IPS DF 4.7 (cell line): Measurements from ENCODE around the gene PLIN5.

ENCODE experiments used
- DNase-seq: peaks from one replicate; pipeline ENCODE4 v3.0.0-alpha.2; 2013; ENCODE audit warnings: low spot score; ENCODE audit errors: extremely low read depth

The PLIN5 gene

DNA sequence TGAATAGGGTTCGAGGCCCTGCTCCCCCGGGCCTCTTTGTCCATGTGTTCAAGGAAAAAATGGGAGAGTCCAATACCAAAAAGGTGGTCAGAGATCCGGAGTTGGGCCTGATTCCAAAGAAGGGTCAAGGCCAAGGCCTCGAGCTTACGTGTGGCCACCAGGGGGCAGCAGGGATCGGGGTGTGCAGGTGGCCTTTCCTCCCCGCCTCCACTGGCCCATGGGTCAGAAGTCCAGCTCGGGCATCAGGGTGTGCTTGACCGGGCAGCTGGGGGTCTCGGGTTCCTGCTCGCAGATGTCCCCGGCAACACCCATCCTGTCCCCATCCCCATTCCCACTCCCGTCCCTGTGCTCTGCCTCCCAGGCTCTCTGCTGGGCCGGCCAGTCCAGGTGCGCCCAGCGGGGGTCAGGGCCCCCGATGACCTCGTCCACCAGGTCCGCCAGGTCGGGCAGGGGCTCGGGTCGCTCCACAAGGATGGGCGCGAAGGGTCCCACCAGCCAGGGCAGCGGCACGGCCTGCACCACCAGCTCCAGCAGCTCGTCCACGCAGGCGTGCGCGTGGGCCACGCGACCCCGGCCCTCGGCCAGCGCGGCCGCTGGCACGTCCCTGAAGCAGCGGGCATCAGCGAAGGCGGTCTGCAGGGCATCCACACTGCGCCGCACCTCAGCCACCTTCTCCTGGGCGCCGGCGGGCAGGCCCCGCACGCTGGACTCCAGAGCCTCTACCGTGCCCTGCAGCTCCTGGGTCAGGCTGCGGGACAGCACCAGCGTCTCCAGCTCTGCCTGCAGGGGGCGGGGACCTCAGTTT is 11.5 kb downstream of the PLIN5 start:
- DNase-seq: no peak

DNA sequence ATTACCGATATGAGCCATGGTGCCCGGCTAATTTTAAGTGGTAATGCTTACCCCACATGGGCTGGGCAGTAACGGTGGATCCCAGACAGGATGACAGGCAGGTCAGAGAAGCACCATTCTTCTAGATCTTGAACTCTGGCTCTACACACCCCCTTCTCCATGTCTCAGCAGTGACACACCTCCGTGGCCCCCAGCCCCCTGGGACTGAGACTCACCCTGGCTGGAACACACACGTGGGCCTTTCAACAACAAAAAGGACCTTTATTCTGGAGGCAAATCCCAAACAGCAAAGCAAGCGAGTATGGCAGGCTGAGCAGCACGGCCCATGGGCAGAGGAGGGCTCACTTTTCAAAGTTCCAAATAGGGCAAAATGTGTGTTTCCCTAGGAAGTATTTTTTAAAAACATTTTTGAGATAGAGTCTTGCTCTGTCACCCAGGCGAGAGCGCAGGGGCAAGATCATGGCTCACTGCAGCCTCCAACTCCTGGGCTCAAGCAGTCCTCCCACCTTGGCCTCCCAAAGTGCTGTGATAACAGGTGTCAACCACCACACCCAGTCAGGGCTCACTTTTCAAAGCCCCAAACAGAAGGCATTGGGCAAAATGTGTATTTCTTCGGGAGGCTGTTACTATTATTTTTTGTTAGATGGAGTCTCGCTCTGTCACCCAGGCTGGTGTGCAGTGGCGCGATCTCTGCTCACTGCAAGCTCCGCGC is 12.6 kb downstream of the PLIN5 start:
- no peak for DNase-seq

DNA sequence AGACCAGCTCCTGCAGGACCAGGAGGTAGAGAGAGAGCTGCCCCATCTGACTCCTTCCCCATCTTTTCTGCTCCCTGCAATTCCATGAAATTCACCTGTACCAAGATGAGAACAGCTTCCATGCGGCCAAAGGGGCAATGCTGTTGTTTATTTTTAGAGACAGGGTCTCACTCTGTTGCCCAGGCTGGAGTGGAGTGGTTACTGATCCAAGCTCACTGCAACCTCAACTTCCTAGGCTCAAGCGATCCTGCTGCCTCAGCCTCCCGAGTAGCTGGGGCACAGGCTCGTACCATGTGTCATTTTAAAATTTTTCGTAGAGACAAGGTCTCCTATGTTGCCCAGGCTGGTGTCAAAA is 13.2 kb downstream of the PLIN5 start:
- DNase-seq: no peak

DNA sequence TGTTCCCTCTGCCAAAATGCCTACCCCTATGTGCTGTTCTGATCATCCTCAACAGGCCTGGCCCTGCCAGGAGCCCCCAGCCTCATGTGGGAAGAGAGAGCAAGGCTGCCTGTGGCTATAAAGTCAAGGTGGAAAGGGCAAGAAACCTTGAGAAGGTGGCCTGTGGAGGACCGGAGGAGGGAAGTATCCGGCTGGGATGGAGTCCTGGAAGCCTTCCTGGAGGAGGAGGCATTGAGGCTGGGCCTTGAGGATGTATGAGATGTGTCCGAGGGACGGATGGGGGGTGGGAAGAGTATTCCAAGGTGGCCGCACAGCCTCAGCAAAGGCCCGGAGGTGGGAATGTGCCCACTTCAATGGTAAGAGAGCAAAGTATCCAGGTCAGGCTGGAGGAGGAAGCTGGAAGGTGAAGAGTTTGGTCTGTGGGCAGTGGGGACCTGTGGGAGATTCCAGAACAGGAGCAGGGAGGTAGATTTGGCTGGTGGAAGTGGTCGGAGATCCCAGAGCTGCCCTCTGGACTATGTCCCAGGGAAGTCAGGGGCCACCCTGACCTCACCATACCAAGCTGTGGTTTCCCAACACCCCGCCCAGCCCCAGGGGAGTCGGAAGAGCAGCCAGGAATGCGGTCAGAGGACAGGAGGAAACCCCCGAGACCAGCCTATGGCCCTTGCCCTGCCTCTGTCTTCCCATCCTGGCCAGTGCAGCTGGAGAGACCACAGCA is 13.7 kb downstream of the PLIN5 start:
- DNase-seq: no peak

DNA sequence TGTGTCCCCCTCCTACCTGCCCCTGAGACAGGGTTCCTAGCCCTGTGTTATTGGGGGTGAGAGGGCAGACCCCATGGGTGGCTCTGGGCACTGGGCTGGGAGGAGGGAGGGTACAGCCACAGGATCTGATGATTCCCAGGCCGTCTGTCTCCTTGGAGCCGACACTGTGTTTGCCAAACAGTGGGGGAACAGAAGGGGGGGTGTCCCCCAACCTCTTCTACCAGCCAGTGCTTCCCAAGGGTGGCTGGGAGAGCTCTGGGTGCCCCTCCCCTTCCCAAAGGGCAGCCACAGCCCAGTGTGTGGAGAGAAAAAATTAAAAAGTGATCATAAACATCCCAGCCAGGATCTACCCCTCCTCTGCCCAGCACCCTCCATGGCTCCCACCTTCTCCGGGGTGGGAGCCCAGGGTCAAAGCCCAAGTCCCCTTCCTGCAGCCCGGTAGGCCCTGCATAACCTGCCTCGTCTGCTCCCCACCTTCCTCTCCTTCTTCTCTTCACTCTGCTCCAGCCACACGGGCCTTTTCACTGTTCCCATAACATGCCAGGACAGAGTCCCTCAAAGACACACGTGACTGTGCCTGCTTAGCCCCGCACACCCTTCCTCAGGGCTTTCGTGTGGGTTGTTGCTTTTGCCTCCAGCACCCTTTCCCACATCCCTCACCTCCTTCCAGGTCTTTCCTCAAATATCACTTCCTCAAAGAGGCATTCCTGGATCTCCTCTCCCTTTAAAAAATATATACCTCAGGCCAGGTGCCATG is 15.3 kb downstream of the PLIN5 start:
- DNase-seq: no peak

DNA sequence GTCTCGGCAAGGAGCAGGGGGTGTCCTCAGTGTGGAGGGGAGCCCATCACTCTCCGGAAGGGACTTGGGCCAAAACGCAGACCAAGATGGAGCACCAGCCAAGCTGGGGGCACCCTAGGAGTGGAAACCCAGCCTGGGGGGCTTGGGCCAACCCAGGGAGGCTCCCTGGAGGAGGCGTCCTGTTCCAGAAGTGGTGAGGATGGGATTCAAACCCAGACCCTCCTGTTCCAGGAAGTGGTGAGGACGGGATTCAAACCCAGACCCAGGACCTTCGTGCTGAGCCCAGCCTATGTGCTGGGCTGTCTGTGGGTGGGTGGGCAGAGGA is 15.9 kb downstream of the PLIN5 start:
- no peak for DNase-seq

DNA sequence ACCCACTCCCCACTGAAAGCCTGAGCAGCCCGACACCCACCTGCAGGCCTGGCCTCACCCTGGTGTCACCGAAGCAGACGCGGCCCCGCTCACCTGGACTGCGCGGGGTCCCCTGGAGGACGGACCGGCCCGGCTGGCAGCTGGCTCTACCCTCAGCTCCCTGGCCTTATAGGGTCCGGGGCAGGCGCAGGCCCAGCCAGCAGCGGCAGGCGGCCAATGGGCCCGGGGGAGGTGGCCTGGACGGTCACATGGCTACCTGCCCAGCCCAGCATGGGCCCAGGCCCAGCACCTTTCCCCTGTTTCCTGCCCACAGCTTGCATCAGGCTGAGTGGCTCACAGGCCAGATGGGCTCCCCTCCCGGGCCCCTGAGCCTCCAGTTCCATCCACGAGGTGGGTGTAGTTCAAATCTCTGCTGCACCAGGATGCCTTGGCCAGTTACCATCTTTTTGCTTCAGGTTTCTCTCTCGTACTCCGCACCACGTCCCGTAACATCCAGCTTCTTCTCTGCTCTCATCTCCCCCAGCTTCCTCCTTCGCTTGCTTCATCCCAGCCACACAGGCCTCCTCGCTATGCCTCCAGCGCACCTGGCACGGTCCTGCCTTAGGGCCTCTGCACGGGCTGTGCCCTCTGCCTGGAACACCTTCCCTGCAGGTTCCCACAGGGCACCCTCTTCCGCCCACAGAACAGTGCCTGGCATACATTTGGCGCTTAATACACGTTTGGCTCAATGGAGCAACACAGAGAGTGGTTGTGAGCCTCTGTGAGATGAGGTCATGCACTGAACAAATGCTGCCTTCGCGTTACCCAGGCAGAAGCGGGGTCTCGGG is 16.5 kb downstream of the PLIN5 start, which contains the start of gene PLIN4:
Gene PLIN4 (minus strand): TSS at position 142 of the 827 bp plus-strand sequence. CDS start 214 bp downstream, outside the sequence.
- DNase-seq: no peak

DNA sequence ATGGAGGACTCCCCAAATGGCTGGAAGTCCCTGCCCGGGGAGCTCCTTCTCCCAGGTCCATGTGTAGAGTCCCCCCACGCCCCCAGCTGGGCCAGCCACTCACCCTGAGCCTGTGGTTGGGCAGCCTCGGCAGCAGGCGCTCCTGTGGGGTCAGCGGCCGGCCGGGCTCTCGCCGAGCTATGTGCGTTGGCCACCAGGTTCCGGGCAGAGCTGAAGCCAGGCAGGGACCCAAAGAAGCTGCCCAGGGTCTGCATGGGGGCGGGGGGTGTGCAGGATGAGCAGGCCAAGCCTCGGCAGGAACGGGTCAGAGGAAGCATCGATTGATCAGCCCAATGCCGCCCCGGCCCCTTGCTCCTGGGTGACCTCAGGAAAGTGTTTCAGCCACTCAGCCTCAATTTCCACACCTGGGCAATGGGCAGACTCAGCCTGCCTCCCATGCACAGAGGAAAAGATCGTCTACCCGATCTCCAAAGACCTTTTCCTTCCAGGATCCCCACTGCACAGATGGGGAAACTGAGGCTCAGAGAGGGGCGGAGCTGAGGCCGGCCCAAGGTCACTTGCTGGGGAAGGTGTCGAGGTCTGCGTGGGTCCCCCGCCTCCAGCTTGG is 17.5 kb downstream of the PLIN5 start:
- DNase-seq: no peak

DNA sequence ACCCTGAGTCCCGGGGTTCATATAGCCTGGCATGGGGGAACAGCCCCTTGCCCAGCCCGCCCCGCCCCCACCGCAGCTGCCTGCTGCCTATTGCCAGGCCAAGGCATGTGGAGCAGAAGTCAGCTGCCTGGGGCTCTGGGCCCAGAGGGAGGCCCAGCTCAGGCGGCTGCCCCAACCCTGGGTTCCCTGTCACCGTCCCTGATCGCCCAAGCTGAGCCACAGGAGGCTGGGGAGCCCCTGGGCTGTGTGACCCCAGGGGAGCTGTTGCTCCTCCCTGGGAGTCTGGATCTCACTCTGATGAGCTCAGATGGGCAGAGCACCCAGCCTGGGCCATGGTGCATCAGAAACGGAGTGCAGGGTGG is 18.1 kb downstream of the PLIN5 start:
- no peak for DNase-seq

DNA sequence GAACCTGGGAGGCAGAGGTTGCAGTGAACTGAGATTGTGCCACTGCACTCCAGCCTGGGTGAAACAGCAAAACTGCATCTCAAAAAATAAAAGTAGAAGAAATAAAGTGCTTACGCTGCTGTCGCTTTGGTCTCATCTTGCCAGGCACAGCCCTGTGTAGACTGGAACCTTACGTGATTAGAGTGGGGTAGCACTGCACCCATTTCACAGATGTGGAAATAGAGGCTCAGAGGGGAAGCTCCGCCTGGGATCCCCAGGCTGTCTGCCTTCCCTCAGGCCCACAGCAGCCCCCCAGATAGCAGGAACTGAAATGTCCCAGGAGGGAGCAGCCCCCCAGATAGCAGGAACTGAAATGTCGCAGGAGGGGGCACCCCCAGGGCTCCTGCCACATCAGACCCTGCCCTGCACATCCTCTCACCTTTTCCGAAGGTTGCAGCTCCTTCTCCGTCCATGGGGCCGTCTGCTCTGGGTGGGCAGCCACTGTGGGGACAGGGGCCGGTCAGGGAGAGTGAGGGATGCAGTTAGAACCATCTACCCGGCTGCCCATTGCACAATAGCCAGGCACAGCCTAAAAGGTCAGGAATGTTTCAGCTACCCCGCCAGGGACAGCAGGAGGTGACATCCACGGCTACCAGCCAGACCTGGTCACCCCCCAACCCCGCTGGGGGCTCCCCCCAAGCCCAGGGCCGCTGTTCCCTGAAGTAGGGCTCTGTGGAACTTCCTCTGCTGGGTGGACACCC is 18.7 kb downstream of the PLIN5 start:
- DNase-seq: no peak

DNA sequence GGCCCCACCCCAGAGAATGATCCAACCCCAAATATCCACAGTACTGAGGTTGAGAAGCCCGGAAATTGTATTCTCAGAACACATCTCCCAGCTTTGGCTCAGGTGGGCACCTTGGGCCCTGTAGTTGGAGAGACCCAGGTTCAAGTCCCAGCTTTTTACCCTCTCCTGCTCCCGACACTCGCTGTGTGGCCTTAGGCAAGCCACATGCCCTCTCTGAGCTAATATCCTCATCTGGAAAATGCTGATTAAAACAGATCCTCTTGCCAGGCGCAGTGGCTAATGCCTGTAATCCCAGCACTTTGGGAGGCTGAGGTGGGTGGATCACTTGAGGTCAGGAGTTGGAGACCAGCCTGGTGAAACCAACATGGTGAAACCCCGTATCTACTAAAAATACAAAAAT is 19.3 kb downstream of the PLIN5 start:
- DNase-seq: no peak

DNA sequence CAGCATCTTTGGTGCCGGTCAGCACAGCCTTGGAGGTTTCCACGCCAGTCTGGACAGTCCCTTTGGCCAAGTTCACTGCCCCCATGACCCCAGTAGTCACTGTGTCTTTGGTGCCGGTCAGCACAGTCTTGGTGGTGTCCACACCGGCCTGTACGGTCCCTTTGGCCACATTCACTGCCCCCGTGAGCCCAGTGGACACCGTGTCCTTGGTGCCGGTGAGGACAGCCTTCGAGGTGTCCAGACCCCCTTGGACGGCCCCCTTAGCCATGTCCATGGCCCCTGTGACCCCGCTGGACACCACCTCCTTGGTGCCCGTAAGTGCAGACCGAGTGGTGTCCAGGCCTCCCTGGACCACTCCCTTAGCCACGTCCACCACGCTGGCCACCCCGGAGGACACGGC is 21.8 kb downstream of the PLIN5 start:
- no peak for DNase-seq

DNA sequence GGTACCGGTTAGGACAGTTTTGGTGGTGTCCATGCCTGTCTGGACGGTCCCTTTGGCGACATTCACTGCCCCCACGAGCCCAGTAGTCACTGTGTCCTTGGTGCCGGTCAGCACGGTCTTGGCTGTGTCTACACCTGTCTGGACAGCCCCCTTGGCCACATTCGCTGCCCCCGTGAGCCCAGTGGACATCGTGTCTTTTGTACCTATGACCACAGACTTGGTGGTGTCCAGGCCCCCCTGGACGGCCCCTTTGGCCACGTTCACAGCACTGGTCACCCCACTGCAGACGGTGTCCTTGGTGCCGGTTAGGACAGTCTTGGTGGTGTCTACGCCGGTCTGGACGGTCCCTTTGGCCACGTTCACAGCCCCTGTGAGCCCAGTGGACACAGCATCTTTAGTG is 23.0 kb downstream of the PLIN5 start:
- no peak for DNase-seq

DNA sequence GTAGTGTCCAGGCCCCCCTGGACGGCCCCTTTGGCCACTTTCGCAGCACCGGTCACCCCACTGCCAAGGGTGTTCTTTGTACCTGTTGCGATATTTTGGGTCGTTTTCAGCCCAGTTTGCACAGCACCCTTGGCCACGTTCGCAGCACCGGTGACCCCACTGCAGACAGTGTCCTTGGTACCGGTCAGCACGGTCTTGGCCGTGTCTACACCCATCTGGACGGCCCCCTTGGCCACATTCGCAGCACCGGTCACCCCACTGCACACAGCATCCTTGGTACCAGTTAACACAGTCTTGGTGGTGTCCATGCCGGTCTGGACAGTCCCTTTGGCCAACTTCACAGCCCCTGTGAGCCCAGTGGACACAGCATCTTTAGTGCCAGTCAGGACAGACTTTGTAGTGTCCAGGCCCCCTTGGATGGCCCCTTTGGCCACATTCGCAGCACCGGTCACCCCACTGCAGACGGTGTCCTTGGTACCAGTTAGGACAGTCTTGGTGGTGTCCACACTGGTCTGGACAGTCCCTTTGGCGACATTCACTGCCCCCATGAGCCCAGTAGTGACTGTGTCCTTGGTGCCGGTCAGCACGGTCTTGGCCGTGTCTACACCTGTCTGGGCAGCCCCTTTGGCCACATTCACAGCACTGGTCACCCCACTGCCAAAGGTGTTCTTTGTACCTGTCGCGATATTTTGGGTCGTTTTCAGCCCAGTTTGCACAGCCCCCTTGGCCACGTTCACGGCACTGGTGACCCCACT is 23.5 kb downstream of the PLIN5 start:
- DNase-seq: no peak

DNA sequence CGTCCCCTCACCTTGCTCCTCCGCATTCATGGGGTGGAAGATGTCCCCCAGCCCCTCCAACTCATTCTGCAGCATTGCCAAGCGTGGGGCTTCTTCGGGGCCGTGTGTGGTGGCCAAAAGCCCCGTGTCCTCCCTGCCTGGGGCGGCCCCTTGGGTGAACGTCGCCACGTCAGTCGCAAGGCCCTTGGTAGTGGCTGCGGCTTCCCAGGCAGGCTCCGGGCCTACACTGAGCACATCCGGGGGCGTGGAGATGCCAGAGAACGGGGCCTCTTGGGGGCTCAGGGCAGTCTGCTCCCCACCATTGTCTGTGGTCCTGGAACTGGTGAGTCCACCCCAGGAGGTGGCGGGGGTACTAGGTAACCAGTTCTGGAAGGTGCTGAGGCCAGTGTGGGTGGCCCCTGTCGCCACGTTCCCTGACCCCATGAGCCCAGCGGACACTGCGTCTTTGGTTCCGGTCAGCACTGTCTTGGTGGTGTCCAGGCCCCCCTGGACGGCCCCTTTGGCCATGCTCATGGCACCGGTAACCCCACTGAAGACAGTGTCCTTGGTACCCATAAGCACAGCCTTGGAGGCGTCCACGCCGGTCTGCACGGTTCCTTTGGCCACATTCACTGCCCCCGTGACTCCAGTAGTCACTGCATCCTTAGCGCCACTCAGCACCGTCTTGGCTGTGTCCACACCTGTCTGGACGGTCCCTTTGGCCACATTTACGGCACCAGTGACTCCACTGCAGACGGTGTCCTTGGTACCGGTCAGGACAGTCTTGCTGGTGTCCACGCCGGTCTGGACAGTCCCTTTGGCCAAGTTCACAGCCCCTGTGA is 24.4 kb downstream of the PLIN5 start:
- DNase-seq: no peak

DNA sequence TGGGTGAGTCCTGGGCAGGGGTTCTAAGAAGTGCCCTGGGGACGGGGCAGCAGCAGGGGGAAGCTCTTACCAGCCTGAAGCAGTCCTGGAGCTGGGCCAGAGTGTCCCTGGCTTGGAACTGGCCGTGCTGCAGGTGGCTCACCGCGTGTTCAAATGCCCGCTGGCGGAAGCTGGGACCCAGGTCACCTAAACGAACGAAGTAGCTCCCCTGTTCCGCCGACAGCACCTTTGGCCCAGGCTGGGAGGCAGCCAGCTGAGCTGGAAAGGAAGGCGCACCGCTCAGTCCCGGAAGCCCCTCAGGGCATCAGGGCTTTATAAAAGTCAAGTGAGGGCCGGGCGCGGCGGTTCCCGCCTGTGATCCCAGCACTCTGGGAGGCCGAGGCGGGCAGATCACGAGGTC is 26.3 kb downstream of the PLIN5 start:
- no peak for DNase-seq

DNA sequence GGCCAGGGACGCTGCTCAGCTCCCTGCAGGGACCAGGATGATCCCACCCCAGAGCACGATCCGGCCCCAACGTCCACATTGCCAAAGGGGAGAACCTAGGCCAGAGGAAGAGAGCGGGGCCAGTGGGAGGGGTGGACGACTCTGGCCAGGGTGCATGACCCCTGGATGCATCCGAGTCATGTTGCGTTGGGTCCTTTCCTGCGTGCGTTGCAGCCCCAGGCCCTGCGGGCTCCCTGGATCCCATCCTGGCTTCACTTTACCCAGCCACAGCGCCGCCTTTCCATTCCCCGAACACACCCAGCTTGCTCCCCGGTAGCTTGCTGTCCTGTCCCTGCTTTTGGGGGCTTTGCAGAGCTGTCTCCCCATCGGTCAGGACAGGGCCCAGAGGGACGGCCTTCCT is 27.2 kb downstream of the PLIN5 start:
- no peak for DNase-seq

DNA sequence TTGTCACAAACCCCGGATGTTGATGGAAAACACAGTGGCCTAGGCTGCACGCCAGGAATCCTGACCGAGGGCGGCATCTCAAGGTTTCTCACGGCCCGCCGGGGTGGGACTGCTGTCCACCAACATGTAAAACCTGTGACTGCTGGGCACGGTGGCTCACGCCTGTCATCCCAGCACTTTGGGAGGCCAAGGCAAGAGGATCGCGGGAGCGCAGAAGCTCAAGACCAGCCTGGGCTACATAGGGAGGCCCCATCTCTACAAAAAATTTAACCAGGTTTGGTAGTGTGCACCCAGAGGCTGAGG is 27.9 kb downstream of the PLIN5 start:
- DNase-seq: no peak
